H1 (cell line): ENCODE measurements around the gene SH3BP5. TPM values are rescaled to one million over a fixed set of nuclear protein-coding genes. Genes with fewer than 3 reads are reported as not detected.

ENCODE experiments used
- CREB1 ChIP-seq: IDR thresholded peaks from 2 replicates; pipeline ENCODE4 v1.6.1; 2012; ENCODE audit warnings: inconsistent platforms
- RBBP5 ChIP-seq: IDR thresholded peaks from 2 replicates; pipeline ENCODE4 v1.7.1; 2012; ENCODE audit warnings: low read depth, mild to moderate bottlenecking, inconsistent platforms, low read length, moderate library complexity, borderline replicate concordance
- YY1 ChIP-seq: IDR thresholded peaks from 2 replicates; pipeline ENCODE4 v1.6.1; 2011; ENCODE audit warnings: low read depth, mild to moderate bottlenecking, low read length
- polyA plus RNA-seq, 7 experiments: library from polyadenylated mRNA; depleted of rRNA in 3 of 7; stranded (reverse) in 5 of 7; unstranded in 2 of 7; fragments of >200 nt in 5 of 7; fragments of 200-250 nt in 2 of 7; gene quantifications; 1 replicate in 5 of 7; 2 replicates in 1 of 7; 4 replicates in 1 of 7; pipeline versions ENCODE4 v1.2.1 to v1.2.3, GENCODE V29; 2011 to 2013; ENCODE audit warnings: missing spikeins in 2 of 7, mixed read lengths in 2 of 7
- total RNA-seq: library from RNA; stranded (reverse); fragmentation: NEBNext Ultra II Directional; extraction: Animal tissue kit (Norgen Biotek cat#: 25700); gene quantifications from 2 replicates; pipeline ENCODE4 v1.2.1, GENCODE V29; 2021

The SH3BP5 gene
- total and polyA plus RNA-seq, 2 of the 8 experiments (the other 6 are each of a cell fraction or from before 2014, with no cell fraction given) = 7.1 to 9.7 TPM

GRCh38 chr3:15313461-15313860, 18.9 kb downstream of the SH3BP5 start (continued):
- TF ChIP-seq CREB1 (no peak), YY1 (no peak), RBBP5 (no peak)
